PC-3 (cell line): Measurements from ENCODE around the gene MAGI1. TPM values are rescaled to one million over a fixed set of nuclear protein-coding genes. Genes with fewer than 3 reads are reported as not detected.
A peak's percentile ranks its signal among the peaks of the same experiment; 100 is the strongest.

Source experiments
- ATAC-seq: fragments of 200-7000 bp; cut with Tn5 transposase; 2 replicates; pipeline ENCODE4 v1.9.1; 2020; ENCODE audit warnings: mild to moderate bottlenecking, moderate library complexity
- BruUV-seq: library from RNA; stranded (reverse); fragments of 400-500 nt; replicated peaks from 2 replicates; lab custom pipeline; 2021; lab: Mats Ljungman, UMichigan
- CTCF ChIA-PET: fragments of 300-600 bp; sonication (Branson Sonifier 250); formaldehyde crosslinking; loops from one replicate; lab custom pipeline; 2022; ENCODE audit warnings: antibody characterized with exemption; lab: Charles Lee
- POLR2A ChIA-PET: fragments of 300-600 bp; sonication (Branson Sonifier 250); formaldehyde crosslinking; loops from one replicate; lab custom pipeline; 2022; ENCODE audit warnings: antibody characterized with exemption; ENCODE audit not compliant: unreplicated experiment; lab: Charles Lee
- DNase-seq: peaks from one replicate; pipeline ENCODE4 v3.0.0-alpha.2; 2015
- H2AFZ ChIP-seq: fragments of 300-600 bp; sonication (generic); 2 replicates; pipeline ENCODE4 v1.6.0; 2016; ENCODE audit warnings: antibody characterized with exemption, low read length
- H3F3A ChIP-seq: fragments of 300-600 bp; sonication (generic); one replicate; pipeline ENCODE4 v1.6.0; 2017; ENCODE audit warnings: antibody characterized with exemption, low read length, control low read depth, mild to moderate bottlenecking; ENCODE audit not compliant: unreplicated experiment
- H3K27ac ChIP-seq: fragments of 300-600 bp; sonication (generic); 2 replicates; pipeline ENCODE4 v1.5.1; 2016; ENCODE audit warnings: mild to moderate bottlenecking, low read length
- H3K27me3 ChIP-seq: fragments of 300-600 bp; sonication (generic); 2 replicates; pipeline ENCODE4 v1.6.1; 2016; ENCODE audit warnings: low read length, mixed read lengths
- H3K36me3 ChIP-seq: fragments of 300-600 bp; sonication (generic); 2 replicates; pipeline ENCODE4 v1.6.1; 2016; ENCODE audit warnings: low read depth, mixed run types, low read length, mixed read lengths
- H3K4me1 ChIP-seq: fragments of 300-600 bp; sonication (generic); 2 replicates; pipeline ENCODE4 v1.5.1; 2016; ENCODE audit warnings: low read length; ENCODE audit not compliant: insufficient read depth
- H3K4me2 ChIP-seq: fragments of 300-600 bp; sonication (generic); 2 replicates; pipeline ENCODE4 v1.6.0; 2016; ENCODE audit warnings: low read length
- H3K4me3 ChIP-seq: fragments of 300-600 bp; sonication (generic); 2 replicates; pipeline ENCODE4 v1.5.1; 2016; ENCODE audit warnings: mild to moderate bottlenecking, low read length, mixed read lengths
- H3K79me2 ChIP-seq: fragments of 300-600 bp; sonication (generic); 2 replicates; pipeline ENCODE4 v1.6.1; 2017; ENCODE audit warnings: low read length, mixed read lengths
- H3K9ac ChIP-seq: fragments of 300-600 bp; sonication (generic); 2 replicates; pipeline ENCODE4 v1.6.0; 2016; ENCODE audit warnings: mild to moderate bottlenecking, low read length
- H3K9me2 ChIP-seq: fragments of 300-600 bp; sonication (generic); replicated peaks from 2 replicates; pipeline ENCODE4 v1.6.1; 2016; ENCODE audit warnings: mixed run types, low read length, mixed read lengths
- H3K9me3 ChIP-seq: fragments of 300-600 bp; sonication (generic); 2 replicates; pipeline ENCODE4 v1.6.1; 2016; ENCODE audit warnings: low read length, mixed read lengths
- H4K20me1 ChIP-seq: fragments of 300-600 bp; sonication (generic); 2 replicates; pipeline ENCODE4 v1.6.1; 2016; ENCODE audit warnings: low read length, mixed read lengths
- CTCF ChIP-seq: fragments of 300-600 bp; sonication (generic); conservative IDR thresholded peaks from 2 replicates; pipeline ENCODE4 v1.5.1; 2017; ENCODE audit warnings: antibody characterized with exemption, low read depth, mild to moderate bottlenecking, low read length
- EZH2 ChIP-seq: fragments of 300-600 bp; sonication (generic); IDR thresholded peaks from one replicate; pipeline ENCODE4 v1.6.1; 2017; ENCODE audit warnings: antibody characterized with exemption, mild to moderate bottlenecking, low read length; ENCODE audit not compliant: unreplicated experiment
- EZH2phosphoT487 ChIP-seq: fragments of 300-600 bp; sonication (generic); IDR thresholded peaks from 2 replicates; pipeline ENCODE4 v1.6.1; 2018; ENCODE audit warnings: mild to moderate bottlenecking, antibody characterized with exemption, low read length, borderline replicate concordance
- intact Hi-C: fragments of 100-400 bp; cut with micrococcal nuclease; formaldehyde crosslinking; loops from 2 replicates; pipeline ENCODE4 v1.9.0; 2023
- total RNA-seq: library from RNA; depleted of rRNA; stranded (reverse); fragments of >200 nt; gene quantifications from 2 replicates; pipeline ENCODE4 v1.2.3, GENCODE V29; 2014

MAGI1 gene
- total RNA-seq, 1 experiment from 2014 or later = 8.9 TPM

GRCh38 chr3:65583188-65583587 is 455.5 kb downstream of the MAGI1 start:
- H3K27ac ChIP-seq = no peak overlapping the region
- H3K4me1 ChIP-seq = no peaks in the 10 kb centered on the region
- no peaks in the 10 kb centered on the region for H3F3A ChIP-seq
- H2AFZ ChIP-seq = no peak overlapping the region
- no peak for ATAC-seq
- intact Hi-C loops = no loop called here
- no peak overlapping the region for H3K4me2 ChIP-seq
- H3K9ac ChIP-seq = no peak overlapping the region
- TF ChIP-seq EZH2phosphoT487 (no peak), EZH2 (no peak), CTCF (no peak)
- no peaks in the 10 kb centered on the region for H3K79me2 ChIP-seq
- no peaks in the 10 kb centered on the region for H4K20me1 ChIP-seq
- H3K9me3 ChIP-seq = no peaks in the 10 kb centered on the region
- no peak overlapping the region for H3K4me3 ChIP-seq
- no peak for DNase-seq
- BruUV-seq = no TSS peak
- no peaks in the 10 kb centered on the region for H3K36me3 ChIP-seq
- no peaks in the 10 kb centered on the region for H3K9me2 ChIP-seq
- ChIA-PET CTCF (no interaction called here), POLR2A (no interaction called here)
- H3K27me3 ChIP-seq = no peaks in the 10 kb centered on the region

- no peaks in the 10 kb centered on the region for H3K9me2 ChIP-seq
- ChIA-PET CTCF (no interaction called here), POLR2A (no interaction called here)
- no peak overlapping the region for H3K27ac ChIP-seq
- H3K27me3 ChIP-seq = no peaks in the 10 kb centered on the region
- DNase-seq = peak; percentile 38
- TF ChIP-seq EZH2 (no peak), EZH2phosphoT487 (no peak), CTCF (no peak)
- no peaks in the 10 kb centered on the region for H3K79me2 ChIP-seq
- no peaks in the 10 kb centered on the region for H3K9me3 ChIP-seq
- peaks cover 3% of the 10 kb centered on the region; the same call in 1 of the 2 replicates for H3K4me1 ChIP-seq
- ATAC-seq = no peak; the same call in 1 of the 2 replicates
- no peaks in the 10 kb centered on the region for H3F3A ChIP-seq
- H3K4me3 ChIP-seq = no peak overlapping the region
- no TSS peak for BruUV-seq
- intact Hi-C loops = no loop called here
- H3K4me2 ChIP-seq = no peak overlapping the region
- no peaks in the 10 kb centered on the region for H4K20me1 ChIP-seq
- no peak overlapping the region for H2AFZ ChIP-seq
- H3K9ac ChIP-seq = no peak overlapping the region
- no peaks in the 10 kb centered on the region for H3K36me3 ChIP-seq
These were observed 456.6 kb downstream of the MAGI1 start for GRCh38 chr3:65582012-65582717.

GRCh38 chr3:65581313-65581712 is 457.4 kb downstream of the MAGI1 start:
- H4K20me1 ChIP-seq = no peaks in the 10 kb centered on the region
- H3K4me1 ChIP-seq = peaks cover 10% of the 10 kb centered on the region
- H3K9me3 ChIP-seq = no peaks in the 10 kb centered on the region
- BruUV-seq = no TSS peak
- H2AFZ ChIP-seq = no peak overlapping the region
- intact Hi-C loops = no loop called here
- H3K79me2 ChIP-seq = no peaks in the 10 kb centered on the region
- POLR2A ChIA-PET = no interaction called here
- CTCF ChIA-PET = no interaction called here
- no peak for ATAC-seq
- no peaks in the 10 kb centered on the region for H3K27me3 ChIP-seq
- no peaks in the 10 kb centered on the region for H3K36me3 ChIP-seq
- no peaks in the 10 kb centered on the region for H3K9me2 ChIP-seq
- TF ChIP-seq EZH2 = no peak
- no peak for TF ChIP-seq CTCF
- TF ChIP-seq EZH2phosphoT487 = no peak
- no peaks in the 10 kb centered on the region for H3F3A ChIP-seq
- H3K4me2 ChIP-seq = no peak overlapping the region
- no peak overlapping the region for H3K9ac ChIP-seq
- no peak overlapping the region for H3K4me3 ChIP-seq
- no peak overlapping the region for H3K27ac ChIP-seq
- no peak for DNase-seq
